ENCODE results near the gene MGRN1. TPM values are rescaled to one million over a fixed set of nuclear protein-coding genes. Genes with fewer than 3 reads are reported as not detected.

MGRN1 gene
- total RNA-seq, 2 experiments from 2014 or later, result 74.4 to 79.5 TPM

Small RNA genes within 50 kb of the gene (microRNA-seq; reads per million reads assigned to microRNA genes)
- not detected for gene MIR6769A (ENCODE audit: borderline microRNAs expressed, borderline replicate concordance)

Other genes starting within 250 kb of the MGRN1 start
- 100 to 1,000 TPM; 196 to 211 TPM for gene CORO7, start 208.2 kb upstream of the MGRN1 start, total RNA-seq
- 10 to 100 TPM; 51.6 to 55.0 TPM for gene DNAJA3, start 199.0 kb upstream of the MGRN1 start, total RNA-seq
- gene NMRAL1, start 150.2 kb upstream of the MGRN1 start, total RNA-seq, result 10 to 100 TPM; 34.0 to 35.9 TPM
- gene HMOX2, start 148.4 kb upstream of the MGRN1 start, total RNA-seq, result 100 to 1,000 TPM in 1 of 2 experiments, 10 to 100 TPM in 1; 86.3 to 107 TPM
- gene CDIP1, start 86.1 kb upstream of the MGRN1 start, total RNA-seq, result 10 to 100 TPM; 44.2 to 45.2 TPM
- under 1 TPM; 0.21 to 0.22 TPM for gene C16orf96, start 68.5 kb upstream of the MGRN1 start, total RNA-seq
- gene UBALD1, start 9.9 kb upstream of the MGRN1 start, total RNA-seq, result 10 to 100 TPM; 21.5 to 22.2 TPM
- gene NUDT16L1, start 68.7 kb downstream of the MGRN1 start, total RNA-seq, result 10 to 100 TPM; 32.3 to 35.5 TPM
- 10 to 100 TPM; 12.4 to 16.7 TPM for gene ANKS3, start 109.4 kb downstream of the MGRN1 start, total RNA-seq
- under 1 TPM; 0.21 to 0.40 TPM for gene DNAAF8, start 109.7 kb downstream of the MGRN1 start, total RNA-seq
- 10 to 100 TPM; 12.7 to 18.7 TPM for gene ZNF500, start 142.3 kb downstream of the MGRN1 start, total RNA-seq
- not detected for gene SEPTIN12, start 163.5 kb downstream of the MGRN1 start, total RNA-seq
- not detected for gene SMIM22, start 170.5 kb downstream of the MGRN1 start, total RNA-seq
- 1 to 10 TPM; 9.0 to 9.6 TPM for gene ROGDI, start 177.8 kb downstream of the MGRN1 start, total RNA-seq
- 100 to 1,000 TPM; 101 to 104 TPM for gene GLYR1, start 222.5 kb downstream of the MGRN1 start, total RNA-seq
- 10 to 100 TPM; 38.2 to 38.3 TPM for gene UBN1, start 222.7 kb downstream of the MGRN1 start, total RNA-seq